Measurements from ENCODE around the gene GATAD2B. TPM values are rescaled to one million over a fixed set of nuclear protein-coding genes. Genes with fewer than 3 reads are reported as not detected.
"Not testable (repeated sequence)": the region's sequence is repeated elsewhere in the genome, so short reads cannot be mapped to it uniquely, and the experiment has no call there.

GATAD2B gene
- total RNA-seq, 1 donor, result 11.6 TPM

DNA sequence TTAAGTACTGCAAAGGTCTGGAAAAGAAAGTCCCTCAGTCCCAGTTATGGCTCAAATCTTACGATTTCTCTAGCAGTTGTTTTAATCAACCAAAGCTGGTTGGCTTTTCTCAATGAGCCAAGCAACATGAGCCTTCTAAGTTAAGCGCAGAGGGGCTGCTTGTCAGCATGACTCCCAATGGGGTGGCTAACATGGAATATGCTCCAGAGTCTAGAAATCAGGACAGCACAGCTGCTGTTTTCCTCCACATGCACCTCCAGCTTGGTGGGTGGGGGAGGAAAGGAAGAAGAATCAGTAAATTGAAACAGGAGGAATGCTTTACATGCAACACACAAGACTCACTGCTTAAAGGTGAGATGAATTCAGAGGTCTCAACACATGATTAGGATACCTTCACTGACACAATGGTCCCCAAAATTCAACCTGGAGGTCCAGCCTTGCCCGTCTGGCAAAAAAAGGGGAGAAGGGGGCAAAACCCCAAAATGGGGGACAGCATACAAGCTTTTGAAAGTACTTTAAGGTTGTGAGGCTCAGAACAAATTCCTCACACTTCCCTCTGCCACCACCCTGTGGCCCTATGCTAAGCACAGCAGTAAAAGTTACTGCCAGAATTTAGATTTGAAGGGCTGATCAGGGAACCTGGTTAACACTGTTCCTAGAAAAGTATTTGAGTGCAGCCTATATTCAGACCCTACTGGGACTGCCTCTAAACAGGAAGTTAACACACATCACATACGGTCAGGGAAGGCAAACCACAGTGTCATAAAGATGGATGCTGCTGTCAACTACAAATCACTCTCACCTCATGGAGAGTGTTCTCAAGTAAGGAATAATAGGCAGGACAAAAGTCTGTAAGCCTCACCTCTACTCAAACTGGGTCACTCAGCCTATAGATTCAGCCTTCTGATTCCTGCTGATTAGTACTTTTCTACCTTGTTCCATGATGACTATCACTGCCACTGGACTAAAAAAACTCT lies 2.6 kb downstream of the GATAD2B start:
- H3K79me2 ChIP-seq (ENCODE audit: insufficient read depth, low read length), result peaks cover 71% of the 10 kb centered on the region
- TF ChIP-seq, protein P1, sequence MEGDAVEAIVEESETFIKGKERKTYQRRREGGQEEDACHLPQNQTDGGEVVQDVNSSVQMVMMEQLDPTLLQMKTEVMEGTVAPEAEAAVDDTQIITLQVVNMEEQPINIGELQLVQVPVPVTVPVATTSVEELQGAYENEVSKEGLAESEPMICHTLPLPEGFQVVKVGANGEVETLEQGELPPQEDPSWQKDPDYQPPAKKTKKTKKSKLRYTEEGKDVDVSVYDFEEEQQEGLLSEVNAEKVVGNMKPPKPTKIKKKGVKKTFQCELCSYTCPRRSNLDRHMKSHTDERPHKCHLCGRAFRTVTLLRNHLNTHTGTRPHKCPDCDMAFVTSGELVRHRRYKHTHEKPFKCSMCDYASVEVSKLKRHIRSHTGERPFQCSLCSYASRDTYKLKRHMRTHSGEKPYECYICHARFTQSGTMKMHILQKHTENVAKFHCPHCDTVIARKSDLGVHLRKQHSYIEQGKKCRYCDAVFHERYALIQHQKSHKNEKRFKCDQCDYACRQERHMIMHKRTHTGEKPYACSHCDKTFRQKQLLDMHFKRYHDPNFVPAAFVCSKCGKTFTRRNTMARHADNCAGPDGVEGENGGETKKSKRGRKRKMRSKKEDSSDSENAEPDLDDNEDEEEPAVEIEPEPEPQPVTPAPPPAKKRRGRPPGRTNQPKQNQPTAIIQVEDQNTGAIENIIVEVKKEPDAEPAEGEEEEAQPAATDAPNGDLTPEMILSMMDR (IDR thresholded peaks at IDR 0.05; ENCODE audit: extremely low read depth, low read depth, low read length), result peak; percentile 51
- H3K36me3 ChIP-seq (ENCODE audit: insufficient read depth, low read length), result peaks cover 13% of the 10 kb centered on the region
- no peak overlapping the region for H3K27ac ChIP-seq (ENCODE audit: low read depth, low read length)
- peak overlapping the region; percentile 96 for H3K4me2 ChIP-seq (ENCODE audit: insufficient read depth, low read length)
- H3K9me3 ChIP-seq (ENCODE audit: low read depth, low read length), result no peaks in the 10 kb centered on the region
- DNase-seq (ENCODE audit: insufficient read length, low spot score, missing footprints), result peak; percentile 70
- no peak overlapping the region for H2AFZ ChIP-seq (ENCODE audit: low read length)
- peaks cover 52% of the 10 kb centered on the region for H4K20me1 ChIP-seq (ENCODE audit: insufficient read depth, low read length)
- no peaks in the 10 kb centered on the region for H3K27me3 ChIP-seq (ENCODE audit: insufficient read depth, low read length)
- peaks cover 29% of the 10 kb centered on the region for H3K4me1 ChIP-seq (ENCODE audit: insufficient read depth, low read length)
- no peak overlapping the region for H3K4me3 ChIP-seq (ENCODE audit: insufficient read depth, low read length)

GRCh38 chr1:153916297-153916696 lies 6.5 kb downstream of the GATAD2B start:
- Histone ChIP-seq H3K4me1 (ENCODE audit: insufficient read depth, low read length) (peaks cover 10% of the 10 kb centered on the region), H3K4me3 (ENCODE audit: insufficient read depth, low read length) (no peak overlapping the region), H4K20me1 (ENCODE audit: insufficient read depth, low read length) (peaks cover 70% of the 10 kb centered on the region), H3K27ac (ENCODE audit: low read depth, low read length) (no peak overlapping the region), H3K27me3 (ENCODE audit: insufficient read depth, low read length) (no peaks in the 10 kb centered on the region), H2AFZ (ENCODE audit: low read length) (no peak overlapping the region), H3K4me2 (ENCODE audit: insufficient read depth, low read length) (no peak overlapping the region), H3K9me3 (ENCODE audit: low read depth, low read length) (no peaks in the 10 kb centered on the region), H3K79me2 (ENCODE audit: insufficient read depth, low read length) (peaks cover 95% of the 10 kb centered on the region), H3K36me3 (ENCODE audit: insufficient read depth, low read length) (peaks cover 13% of the 10 kb centered on the region)
- TF ChIP-seq, protein P1 (IDR thresholded peaks at IDR 0.05; ENCODE audit: extremely low read depth, low read depth, low read length), result no peak
- no peak for DNase-seq (ENCODE audit: insufficient read length, low spot score, missing footprints)

DNA sequence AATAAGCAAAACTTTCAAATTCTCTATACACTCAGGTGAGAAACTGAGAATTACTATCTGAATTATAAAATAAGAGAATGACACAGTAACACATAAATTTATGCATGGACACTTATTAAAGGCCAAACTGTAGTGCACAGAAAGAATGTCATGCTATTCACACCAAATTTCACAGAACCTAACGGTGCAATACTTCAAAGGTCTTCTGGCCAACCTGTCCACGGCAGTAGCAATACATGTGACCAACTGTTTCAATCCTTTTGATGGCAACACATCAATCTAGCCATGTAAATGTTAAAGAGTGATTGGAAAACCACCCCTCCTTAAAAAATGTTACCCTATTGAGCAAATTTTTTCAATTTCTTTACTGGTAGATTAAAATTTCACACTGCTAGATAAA lies 10.4 kb downstream of the GATAD2B start:
- H3K27ac ChIP-seq (ENCODE audit: low read depth, low read length), result no peak overlapping the region
- H3K4me3 ChIP-seq (ENCODE audit: insufficient read depth, low read length), result no peak overlapping the region
- peaks cover 92% of the 10 kb centered on the region for H3K79me2 ChIP-seq (ENCODE audit: insufficient read depth, low read length)
- peaks cover 47% of the 10 kb centered on the region for H4K20me1 ChIP-seq (ENCODE audit: insufficient read depth, low read length)
- H3K4me2 ChIP-seq (ENCODE audit: insufficient read depth, low read length), result no peak overlapping the region
- no peaks in the 10 kb centered on the region for H3K4me1 ChIP-seq (ENCODE audit: insufficient read depth, low read length)
- DNase-seq (ENCODE audit: insufficient read length, low spot score, missing footprints), result no peak
- no peak overlapping the region for H2AFZ ChIP-seq (ENCODE audit: low read length)
- H3K9me3 ChIP-seq (ENCODE audit: low read depth, low read length), result no peaks in the 10 kb centered on the region
- no peaks in the 10 kb centered on the region for H3K27me3 ChIP-seq (ENCODE audit: insufficient read depth, low read length)
- H3K36me3 ChIP-seq (ENCODE audit: insufficient read depth, low read length), result peaks cover 9% of the 10 kb centered on the region
- TF ChIP-seq, protein P1 (IDR thresholded peaks at IDR 0.05; ENCODE audit: extremely low read depth, low read depth, low read length), result no peak

DNA sequence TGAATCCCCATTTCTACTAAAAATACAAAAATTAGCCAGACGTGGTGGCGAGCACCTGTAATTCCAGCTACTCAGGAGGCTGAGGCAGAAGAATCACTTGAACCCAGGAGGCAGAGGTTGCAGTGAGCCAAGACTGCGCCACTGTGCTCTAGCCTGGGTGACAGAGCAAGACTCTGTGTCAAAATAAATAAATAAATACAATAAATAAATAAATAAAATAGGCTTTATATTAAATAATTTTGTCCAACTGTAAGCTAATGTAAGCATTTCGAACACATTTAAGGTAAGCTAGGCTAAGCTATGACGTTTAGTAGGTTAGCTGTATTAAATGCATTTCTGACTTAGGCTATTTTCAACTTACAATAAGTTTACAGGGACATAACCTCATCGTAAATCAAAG lies 12.2 kb downstream of the GATAD2B start:
- peaks cover 52% of the 10 kb centered on the region for H4K20me1 ChIP-seq (ENCODE audit: insufficient read depth, low read length)
- H3K4me2 ChIP-seq (ENCODE audit: insufficient read depth, low read length); H3K27ac ChIP-seq (ENCODE audit: low read depth, low read length); H3K9me3 ChIP-seq (ENCODE audit: low read depth, low read length); H3K4me3 ChIP-seq (ENCODE audit: insufficient read depth, low read length); H3K4me1 ChIP-seq (ENCODE audit: insufficient read depth, low read length); DNase-seq (ENCODE audit: insufficient read length, low spot score, missing footprints); H3K36me3 ChIP-seq (ENCODE audit: insufficient read depth, low read length); H2AFZ ChIP-seq (ENCODE audit: low read length); H3K27me3 ChIP-seq (ENCODE audit: insufficient read depth, low read length): not testable (repeated sequence)
- H3K79me2 ChIP-seq (ENCODE audit: insufficient read depth, low read length), result peaks cover 91% of the 10 kb centered on the region
